Urothelium cell line (cell line): ENCODE results near the gene EPHB2.
A peak's percentile ranks its signal among the peaks of the same experiment; 100 is the strongest.

Experiments used
- DNase-seq: peaks from one replicate; pipeline ENCODE4 v3.0.0; 2011; ENCODE audit warnings: low spot score, mixed read lengths
- FAIRE-seq: peaks from 2 replicates; lab custom pipeline; 2011; peaks lifted over from hg19 to GRCh38; lab: Jason Lieb, UNC

EPHB2 gene

DNA sequence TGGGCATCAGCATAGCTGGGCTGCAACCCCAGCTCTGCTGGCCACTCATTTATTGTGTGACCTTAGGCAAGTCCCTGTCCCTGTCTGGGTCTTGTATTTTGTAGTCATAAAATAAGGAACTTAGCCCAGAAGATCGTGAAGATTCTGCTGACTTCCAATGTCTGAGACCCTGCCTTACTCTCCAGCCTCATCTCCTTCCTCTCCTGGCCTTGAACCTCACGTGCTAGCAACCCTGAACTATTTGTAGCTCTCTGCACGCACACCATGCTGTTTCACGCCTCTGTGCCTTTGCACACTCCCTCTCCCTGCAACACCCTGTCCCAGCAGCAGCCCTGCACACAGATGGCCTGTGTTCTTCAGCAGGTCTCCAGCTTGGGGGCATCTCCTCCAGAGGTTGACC, 140.9 kb downstream of the EPHB2 start:
- FAIRE-seq, result no peak
- no peak for DNase-seq

DNA sequence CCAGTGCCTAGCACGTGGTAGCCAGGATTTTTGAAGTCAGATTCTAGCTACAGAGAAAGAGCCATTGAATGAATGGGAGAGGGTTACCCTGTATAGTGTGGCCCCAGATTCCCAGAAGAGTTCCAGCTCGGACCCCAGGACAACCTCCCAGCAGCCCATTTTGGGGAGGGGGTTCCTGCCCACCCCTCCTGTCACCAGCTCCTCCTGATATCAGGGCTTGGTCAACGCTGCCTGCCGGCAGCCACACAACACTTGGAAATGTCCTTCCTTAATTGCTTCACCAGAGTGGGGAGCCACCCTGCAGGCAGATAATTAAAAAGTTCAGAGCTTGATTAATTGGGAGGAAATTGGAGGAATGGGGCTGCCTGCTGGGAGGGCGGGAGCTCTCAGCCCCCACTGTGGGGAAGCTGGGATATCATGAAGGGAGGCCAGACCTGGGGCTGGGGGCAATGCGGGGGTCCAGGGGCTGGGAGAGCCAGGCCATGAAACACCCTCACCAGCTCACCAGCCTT, 141.6 kb downstream of the EPHB2 start:
- DNase-seq (no peak), FAIRE-seq (no peak)

DNA sequence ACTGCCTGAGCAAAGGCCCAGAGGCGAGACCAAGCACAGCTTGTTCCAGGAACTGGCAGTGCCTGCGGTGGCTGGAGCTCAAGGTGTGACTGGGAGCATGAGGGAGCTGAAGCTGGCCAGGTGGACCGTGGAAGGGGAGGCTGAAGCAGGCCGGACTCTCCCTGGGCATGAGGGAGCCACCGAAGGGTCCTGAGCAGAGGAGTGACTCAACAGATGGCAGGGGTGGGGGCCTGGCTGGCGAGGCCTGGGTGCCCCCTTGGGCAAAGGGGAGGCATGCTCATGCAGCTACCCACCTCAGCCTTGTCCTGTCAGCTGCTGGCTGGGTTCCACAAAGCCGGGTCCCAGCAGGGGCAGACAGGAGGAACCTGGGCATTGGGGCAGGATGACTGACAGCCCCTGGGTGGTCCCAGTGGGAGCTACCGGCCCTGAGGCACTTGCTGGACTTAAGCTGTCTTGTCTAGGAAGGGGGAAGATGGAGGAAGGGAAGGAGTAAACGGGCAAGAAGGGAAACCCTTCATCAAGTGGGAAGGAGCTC, 143.1 kb downstream of the EPHB2 start:
- no peak for DNase-seq
- FAIRE-seq, result no peak

GRCh38 chr1:22854688-22855565, 144.3 kb downstream of the EPHB2 start:
- DNase-seq (no peak), FAIRE-seq (no peak)

DNA sequence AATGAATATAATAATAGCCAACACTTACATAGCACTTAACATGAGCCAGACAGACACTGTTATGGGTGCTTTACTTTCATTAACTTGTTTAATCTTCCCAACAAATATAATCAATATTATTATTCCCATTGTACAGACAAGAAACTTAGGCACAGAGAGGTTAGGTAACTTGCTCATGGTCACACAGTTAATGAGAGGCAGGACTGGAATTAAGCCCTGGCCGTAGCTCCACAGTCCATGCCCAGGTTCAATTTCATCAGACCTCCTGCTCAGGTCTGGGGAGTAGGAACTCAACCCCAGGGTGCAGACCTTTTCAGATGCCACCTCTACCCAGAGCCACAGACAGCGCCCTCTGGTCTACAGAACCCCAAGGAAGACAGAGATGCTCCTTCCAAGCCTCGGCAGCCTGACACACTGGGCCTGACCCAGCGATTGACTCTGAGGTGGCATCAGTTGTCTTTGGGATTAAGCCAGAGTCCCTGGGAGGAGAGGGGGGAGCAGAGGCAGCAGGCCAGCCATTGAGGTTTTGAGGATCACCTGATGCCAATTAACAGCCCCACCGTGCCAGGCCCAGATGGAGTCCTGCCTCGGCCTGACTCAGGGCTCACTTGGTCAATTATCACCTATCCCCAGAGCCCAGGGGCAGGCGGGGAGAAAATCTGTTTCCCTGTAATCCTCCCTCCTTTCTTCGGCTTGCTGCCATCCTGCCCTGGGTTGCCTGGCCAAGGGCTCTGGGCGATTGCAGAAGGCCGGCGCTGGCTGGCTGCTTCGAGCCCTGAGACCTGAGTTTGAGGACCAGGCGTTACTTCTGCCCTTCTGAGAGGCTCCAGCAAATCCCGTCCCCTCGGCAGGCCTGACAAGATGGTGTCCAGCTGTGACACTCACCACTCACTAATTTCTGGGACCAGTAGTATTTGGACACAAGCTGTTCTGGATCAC, 145.3 kb downstream of the EPHB2 start:
- FAIRE-seq (no peak), DNase-seq (no peak)

DNA sequence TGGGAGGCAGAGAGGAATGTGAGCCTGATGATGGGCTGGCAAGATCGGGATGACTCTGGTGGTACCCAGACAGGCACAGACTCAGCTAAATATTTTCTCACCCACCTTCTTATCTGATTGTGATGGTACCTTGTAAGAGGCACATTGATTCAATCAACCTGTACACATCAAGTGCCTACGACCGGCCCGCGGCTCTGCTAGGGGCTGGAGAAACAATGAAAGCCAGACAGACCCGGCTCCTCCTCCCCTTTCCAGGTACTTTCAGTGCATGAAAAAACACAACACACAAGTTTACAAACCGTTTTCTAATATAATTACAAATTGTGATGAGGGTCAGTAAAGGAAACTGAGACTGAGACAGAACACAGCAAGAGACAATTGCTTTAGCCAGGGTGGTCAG, 147.0 kb downstream of the EPHB2 start:
- DNase-seq (no peak), FAIRE-seq (no peak)

- FAIRE-seq, result no peak
- DNase-seq, result no peak
Measured at GRCh38 chr1:22860414-22860800, 149.8 kb downstream of the EPHB2 start.

- DNase-seq (no peak), FAIRE-seq (no peak)
Measured at GRCh38 chr1:22860883-22861385, 150.3 kb downstream of the EPHB2 start.

- DNase-seq (peak; percentile 61), FAIRE-seq (no peak)
Measured at GRCh38 chr1:22861764-22862440, 151.3 kb downstream of the EPHB2 start.

DNA sequence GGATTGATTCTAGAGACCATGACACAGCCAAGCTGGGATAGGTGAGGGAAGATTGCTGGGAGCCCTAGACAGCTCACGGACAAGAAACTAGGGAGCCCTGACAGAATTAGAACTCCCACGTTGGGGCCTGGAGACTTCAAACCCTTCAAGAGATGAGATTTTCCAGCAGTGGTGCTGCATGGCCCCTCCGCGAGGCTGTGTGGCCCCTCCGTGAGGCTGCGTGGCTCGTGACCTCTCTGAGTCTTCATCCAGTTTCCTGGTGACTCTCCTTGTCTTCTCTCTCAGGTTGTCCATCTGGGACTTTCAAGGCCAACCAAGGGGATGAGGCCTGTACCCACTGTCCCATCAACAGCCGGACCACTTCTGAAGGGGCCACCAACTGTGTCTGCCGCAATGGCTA, 152.1 kb downstream of the EPHB2 start:
- no peak for FAIRE-seq
- DNase-seq, result no peak

GRCh38 chr1:22863766-22864165, 153.1 kb downstream of the EPHB2 start:
- DNase-seq (no peak), FAIRE-seq (no peak)

DNA sequence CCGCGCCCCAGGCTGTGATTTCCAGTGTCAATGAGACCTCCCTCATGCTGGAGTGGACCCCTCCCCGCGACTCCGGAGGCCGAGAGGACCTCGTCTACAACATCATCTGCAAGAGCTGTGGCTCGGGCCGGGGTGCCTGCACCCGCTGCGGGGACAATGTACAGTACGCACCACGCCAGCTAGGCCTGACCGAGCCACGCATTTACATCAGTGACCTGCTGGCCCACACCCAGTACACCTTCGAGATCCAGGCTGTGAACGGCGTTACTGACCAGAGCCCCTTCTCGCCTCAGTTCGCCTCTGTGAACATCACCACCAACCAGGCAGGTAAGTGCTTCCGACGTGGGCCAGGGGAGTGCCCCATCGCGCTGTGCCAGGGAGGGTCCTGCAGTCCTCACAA, 154.2 kb downstream of the EPHB2 start:
- FAIRE-seq, result no peak
- DNase-seq, result no peak

GRCh38 chr1:22865736-22866135, 155.1 kb downstream of the EPHB2 start:
- DNase-seq (no peak), FAIRE-seq (no peak)

GRCh38 chr1:22866868-22867267, 156.2 kb downstream of the EPHB2 start:
- DNase-seq, result no peak
- no peak for FAIRE-seq

DNA sequence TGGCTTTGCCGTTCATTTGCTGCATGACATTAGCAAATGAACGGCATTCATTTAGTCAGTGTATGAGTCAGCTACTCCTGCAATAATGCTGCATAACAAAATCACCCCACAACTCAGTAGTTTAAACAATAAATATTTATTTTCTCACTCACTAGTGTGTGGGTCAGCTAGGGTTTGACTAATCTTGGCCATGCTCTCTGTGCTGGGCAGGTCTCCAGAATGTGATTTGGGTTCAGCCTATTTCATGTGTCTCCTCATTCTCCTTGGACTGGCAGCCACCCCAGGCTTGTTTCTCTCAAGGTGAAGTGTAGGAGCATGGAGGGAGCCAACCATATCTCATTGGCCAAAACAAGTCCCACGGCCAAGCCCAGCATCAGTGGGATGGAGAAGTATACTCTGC, 157.7 kb downstream of the EPHB2 start:
- DNase-seq (no peak), FAIRE-seq (no peak)

- FAIRE-seq (no peak), DNase-seq (no peak)
Measured at GRCh38 chr1:22869325-22869724, 158.7 kb downstream of the EPHB2 start.

DNA sequence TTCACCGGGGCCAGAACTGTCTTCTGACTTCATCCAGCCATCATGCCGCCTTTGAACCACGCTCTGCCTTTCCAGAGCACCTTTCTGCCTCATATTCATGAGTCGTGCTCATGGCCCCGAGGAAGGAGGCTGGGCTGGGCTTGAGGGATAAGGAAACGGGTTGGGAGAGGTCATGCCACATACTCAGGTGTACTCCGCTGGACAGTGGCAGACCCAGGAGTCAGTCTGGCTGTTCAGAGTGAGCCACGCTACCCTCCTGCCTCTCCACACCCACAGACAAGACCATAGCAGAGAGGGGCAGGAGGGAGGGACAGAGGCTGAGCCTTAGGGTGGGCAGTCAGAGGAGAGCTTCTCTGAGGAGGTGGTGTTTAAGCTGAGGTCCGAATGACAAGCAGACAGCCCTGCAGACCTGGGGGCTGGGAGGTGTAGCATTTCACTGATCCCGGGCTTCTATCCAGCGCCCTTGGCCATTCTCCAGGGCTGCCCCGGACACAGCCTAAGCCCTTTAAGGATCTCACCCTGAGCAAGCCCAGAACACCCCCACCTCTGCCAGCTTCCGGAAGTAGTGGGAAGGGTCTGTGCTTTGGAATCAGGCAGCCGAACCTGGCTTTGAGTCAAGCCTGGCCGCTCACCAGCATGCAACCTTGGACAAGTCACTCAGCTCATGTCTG, 159.7 kb downstream of the EPHB2 start:
- FAIRE-seq (peak; percentile 5), DNase-seq (no peak)

- peak; percentile 50 for FAIRE-seq
- DNase-seq, result no peak
Measured at GRCh38 chr1:22872981-22873664, 162.5 kb downstream of the EPHB2 start.

DNA sequence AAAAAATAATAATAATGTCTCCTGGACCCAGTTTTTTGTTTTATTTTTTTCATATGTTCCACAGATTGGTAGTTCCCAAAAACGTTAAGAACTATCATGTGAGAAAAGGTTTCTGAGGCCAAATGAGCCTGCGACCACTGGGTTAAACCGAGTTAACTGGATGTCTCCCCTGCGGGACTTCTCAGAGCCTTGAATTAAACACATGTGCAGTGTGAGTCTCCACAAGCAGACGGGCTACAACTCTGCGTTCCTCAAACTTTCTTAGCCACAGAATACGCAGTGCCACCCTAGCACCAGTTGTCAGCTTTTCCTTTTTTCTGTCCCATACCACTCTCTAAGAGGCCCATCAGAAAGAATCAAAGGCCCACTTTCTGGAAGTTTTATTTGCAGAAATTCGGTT, 164.1 kb downstream of the EPHB2 start:
- no peak for FAIRE-seq
- DNase-seq, result no peak
